Thoracic aorta (tissue), 2 donors: ENCODE data around the gene FAM47A. TPM values are rescaled to one million over a fixed set of nuclear protein-coding genes. Genes with fewer than 3 reads are reported as not detected.

Experiments used
- ATAC-seq: fragments of 150-250 bp; one replicate; pipeline ENCODE4 v1.8.0; 2017; ENCODE audit warnings: low read depth; ENCODE audit not compliant: insufficient number of reproducible peaks, low FRiP score
- DNase-seq: peaks from one replicate; pipeline ENCODE4 v3.0.0-alpha.2; 2020; ENCODE audit warnings: low spot score
- H3K27ac ChIP-seq, 2 donors: fragments of 200-600 bp; sonication (generic); 1 replicate in 1 of 2; 2 replicates in 1 of 2; pipeline ENCODE4 v1.5.1; 2016; ENCODE audit warnings: mild to moderate bottlenecking in 2 of 2, moderate library complexity in 2 of 2
- H3K27me3 ChIP-seq: fragments of 200-600 bp; sonication (generic); replicated peaks from 2 replicates; pipeline ENCODE4 v1.6.0; 2016; ENCODE audit warnings: mild to moderate bottlenecking; ENCODE audit not compliant: insufficient read depth
- H3K36me3 ChIP-seq: fragments of 200-600 bp; sonication (generic); one replicate; pipeline ENCODE4 v1.5.1; 2016
- H3K4me1 ChIP-seq, 2 donors: fragments of 200-600 bp; sonication (generic); 1 replicate in 1 of 2; 2 replicates in 1 of 2; pipeline versions ENCODE4 v1.5.1 to v1.6.0; 2016; ENCODE audit warnings: low read depth in 2 of 2, mild to moderate bottlenecking in 1 of 2; ENCODE audit not compliant: control insufficient read depth in 1 of 2
- H3K4me3 ChIP-seq: fragments of 200-600 bp; sonication (generic); 2 replicates; pipeline ENCODE4 v1.5.1; 2016; ENCODE audit warnings: mild to moderate bottlenecking
- H3K9me3 ChIP-seq: fragments of 200-600 bp; sonication (generic); 2 replicates; pipeline ENCODE4 v1.5.1; 2016
- total RNA-seq, 2 donors: library from RNA; depleted of rRNA; stranded (reverse); fragments of >200 nt; gene quantifications; one replicate each; pipeline versions ENCODE4 v1.1.0 to v1.2.3, GENCODE V29; 2016
- TF ChIP-seq, protein P1 (sequence below): fragments of 200-600 bp; sonication (generic); IDR thresholded peaks from one replicate; pipeline ENCODE4 v1.5.1; 2019; ENCODE audit warnings: antibody characterized with exemption

Gene FAM47A
- total RNA-seq, result not detected

DNA sequence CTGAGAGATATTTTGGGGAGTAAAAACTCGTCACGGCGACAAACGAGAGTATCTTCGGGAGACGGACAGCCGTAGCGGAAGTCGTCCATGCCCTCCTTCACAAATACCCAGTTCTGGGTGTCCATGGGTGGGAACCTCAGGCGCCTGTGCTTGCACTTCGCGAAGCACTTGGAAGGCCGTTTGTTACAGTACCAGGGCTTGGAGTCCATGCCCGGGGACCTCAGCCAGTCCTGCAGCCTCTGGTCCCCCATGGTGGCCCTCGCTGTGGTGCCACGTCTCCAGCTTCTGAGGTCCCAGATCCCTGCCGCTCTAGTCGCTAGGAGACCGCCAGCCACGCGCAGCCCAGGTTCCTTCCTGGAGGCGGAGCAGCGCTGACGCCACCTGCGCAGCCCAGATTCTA lies at the start of gene FAM47A:
Gene FAM47A, minus strand, starts transcription at position 287 of the 400 bp plus-strand sequence. Its CDS starts 36 bp downstream, at position 251.
- no peak for DNase-seq
- TF ChIP-seq, protein P1, sequence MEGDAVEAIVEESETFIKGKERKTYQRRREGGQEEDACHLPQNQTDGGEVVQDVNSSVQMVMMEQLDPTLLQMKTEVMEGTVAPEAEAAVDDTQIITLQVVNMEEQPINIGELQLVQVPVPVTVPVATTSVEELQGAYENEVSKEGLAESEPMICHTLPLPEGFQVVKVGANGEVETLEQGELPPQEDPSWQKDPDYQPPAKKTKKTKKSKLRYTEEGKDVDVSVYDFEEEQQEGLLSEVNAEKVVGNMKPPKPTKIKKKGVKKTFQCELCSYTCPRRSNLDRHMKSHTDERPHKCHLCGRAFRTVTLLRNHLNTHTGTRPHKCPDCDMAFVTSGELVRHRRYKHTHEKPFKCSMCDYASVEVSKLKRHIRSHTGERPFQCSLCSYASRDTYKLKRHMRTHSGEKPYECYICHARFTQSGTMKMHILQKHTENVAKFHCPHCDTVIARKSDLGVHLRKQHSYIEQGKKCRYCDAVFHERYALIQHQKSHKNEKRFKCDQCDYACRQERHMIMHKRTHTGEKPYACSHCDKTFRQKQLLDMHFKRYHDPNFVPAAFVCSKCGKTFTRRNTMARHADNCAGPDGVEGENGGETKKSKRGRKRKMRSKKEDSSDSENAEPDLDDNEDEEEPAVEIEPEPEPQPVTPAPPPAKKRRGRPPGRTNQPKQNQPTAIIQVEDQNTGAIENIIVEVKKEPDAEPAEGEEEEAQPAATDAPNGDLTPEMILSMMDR, result no peak

DNA sequence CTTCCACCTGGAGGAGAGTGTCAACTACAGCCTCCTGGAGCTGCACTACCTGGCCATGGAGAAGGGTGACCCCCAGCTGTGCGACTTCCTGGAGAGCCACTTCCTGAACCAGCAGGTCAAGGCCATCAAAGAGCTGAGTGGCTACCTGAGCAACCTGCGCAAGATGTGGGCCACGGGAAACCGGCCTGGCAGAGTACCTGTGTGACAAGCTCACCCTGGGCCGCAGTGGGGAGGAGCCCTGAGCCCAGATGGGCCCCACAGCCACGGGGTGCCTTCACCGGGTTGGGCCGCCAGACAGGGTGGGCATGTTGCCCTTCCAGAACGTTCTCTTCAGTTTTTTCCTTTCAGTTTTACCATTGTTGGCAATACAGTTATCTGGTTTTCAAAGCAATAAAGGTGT lies 15.2 kb upstream of the FAM47A start:
- H3K36me3 ChIP-seq, result no peaks in the 10 kb centered on the region
- H3K4me3 ChIP-seq, result no peak overlapping the region
- no peak for ATAC-seq
- H3K27me3 ChIP-seq, result no peaks in the 10 kb centered on the region
- H3K9me3 ChIP-seq, result no peaks in the 10 kb centered on the region
- TF ChIP-seq, protein P1, result no peak
- no peak for DNase-seq
- no peak overlapping the region for H3K27ac ChIP-seq
- no peaks in the 10 kb centered on the region for H3K4me1 ChIP-seq

More for the DNA sequence above, at the start of gene FAM47A:
- Histone ChIP-seq H3K36me3 (no peaks in the 10 kb centered on the region), H3K4me3 (no peak within 1 kb of the TSS), H3K4me1 (no peaks in the 10 kb centered on the region), H3K27ac (no peak within 1 kb of the TSS), H3K27me3 (no peaks in the 10 kb centered on the region), H3K9me3 (no peaks in the 10 kb centered on the region)
- ATAC-seq, result no peak

DNA sequence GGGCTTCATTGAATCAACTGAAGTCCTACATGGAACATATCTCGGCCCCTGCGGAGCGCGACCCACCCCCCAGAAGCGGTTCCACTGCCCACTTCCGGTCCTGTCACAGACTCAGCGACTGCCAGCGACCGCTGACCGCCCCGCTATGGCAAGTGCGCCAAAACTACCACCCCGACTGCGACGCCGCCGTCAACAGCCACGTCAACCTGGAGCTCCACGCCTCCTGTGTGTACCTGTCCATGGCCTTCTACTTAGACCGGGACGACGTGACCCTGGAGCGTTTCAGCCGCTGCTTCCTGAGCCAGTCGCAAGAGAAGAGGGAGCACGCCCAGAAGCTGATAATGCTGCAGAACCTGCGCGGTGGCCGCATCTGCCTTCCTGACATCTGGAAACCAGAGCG lies 14.8 kb upstream of the FAM47A start:
- no peak for DNase-seq
- no peak for ATAC-seq

DNA sequence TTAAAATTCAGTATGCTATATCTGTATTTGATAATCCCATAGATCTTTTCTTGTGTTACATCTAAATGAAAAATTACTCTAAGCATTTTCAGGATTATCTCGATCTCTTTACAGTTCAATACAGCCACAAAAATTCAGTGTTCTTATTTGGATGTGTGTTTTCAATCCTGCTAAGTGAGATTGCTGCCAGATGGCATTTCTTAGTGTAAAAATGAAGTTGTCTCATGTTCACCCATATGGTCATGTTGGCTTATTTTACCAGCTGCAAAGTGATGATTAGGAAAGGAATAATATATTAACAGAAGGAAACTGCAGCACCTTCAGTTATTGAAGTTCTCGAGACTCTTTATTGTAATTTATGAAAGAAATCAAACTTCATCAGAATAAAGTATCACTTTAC lies 12.1 kb upstream of the FAM47A start:
- no peak for ATAC-seq
- TF ChIP-seq, protein P1, result no peak
- Histone ChIP-seq H3K4me1 (no peaks in the 10 kb centered on the region), H3K9me3 (no peaks in the 10 kb centered on the region), H3K36me3 (no peaks in the 10 kb centered on the region), H3K27ac (no peak overlapping the region), H3K27me3 (no peaks in the 10 kb centered on the region), H3K4me3 (no peak overlapping the region)
- DNase-seq, result no peak

More for the DNA sequence above, 14.8 kb upstream of the FAM47A start:
- no peaks in the 10 kb centered on the region for H3K9me3 ChIP-seq
- H3K36me3 ChIP-seq, result no peaks in the 10 kb centered on the region
- H3K27ac ChIP-seq, result no peak overlapping the region
- TF ChIP-seq, protein P1, result no peak
- no peaks in the 10 kb centered on the region for H3K27me3 ChIP-seq
- H3K4me1 ChIP-seq, result no peaks in the 10 kb centered on the region
- no peak overlapping the region for H3K4me3 ChIP-seq

DNA sequence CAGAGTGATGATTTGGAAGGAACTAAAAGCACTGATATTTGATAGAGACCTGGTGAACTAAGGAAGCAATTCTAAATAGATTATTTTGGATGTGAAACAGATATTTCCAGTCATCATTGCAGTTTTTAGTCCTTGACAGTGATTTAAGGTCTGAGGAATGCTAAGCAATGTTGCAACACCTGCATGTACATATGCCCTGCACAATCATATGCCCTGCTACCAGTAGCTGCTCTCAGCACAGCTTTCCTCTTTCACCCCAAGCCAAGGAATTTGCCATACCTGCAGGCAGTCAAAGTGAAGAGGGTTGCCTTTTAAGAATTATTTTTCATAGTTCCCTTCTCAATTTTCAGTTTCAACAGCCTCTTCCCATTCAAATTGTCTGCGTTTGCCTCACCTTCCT lies 8.7 kb upstream of the FAM47A start:
- Histone ChIP-seq H3K4me3 (no peak overlapping the region), H3K27me3 (no peaks in the 10 kb centered on the region), H3K36me3 (no peaks in the 10 kb centered on the region), H3K9me3 (no peaks in the 10 kb centered on the region), H3K4me1 (no peaks in the 10 kb centered on the region), H3K27ac (no peak overlapping the region)
- ATAC-seq (no peak), DNase-seq (no peak)
- TF ChIP-seq, protein P1, result no peak
